RPMI8226 (cell line): ENCODE data around the gene YPEL1.
"Not testable (repeated sequence)": the region's sequence is repeated elsewhere in the genome, so short reads cannot be mapped to it uniquely, and the experiment has no call there.

Source experiments
- DNase-seq: peaks from one replicate; pipeline ENCODE4 v3.0.0-alpha.2; 2015

The YPEL1 gene

DNA sequence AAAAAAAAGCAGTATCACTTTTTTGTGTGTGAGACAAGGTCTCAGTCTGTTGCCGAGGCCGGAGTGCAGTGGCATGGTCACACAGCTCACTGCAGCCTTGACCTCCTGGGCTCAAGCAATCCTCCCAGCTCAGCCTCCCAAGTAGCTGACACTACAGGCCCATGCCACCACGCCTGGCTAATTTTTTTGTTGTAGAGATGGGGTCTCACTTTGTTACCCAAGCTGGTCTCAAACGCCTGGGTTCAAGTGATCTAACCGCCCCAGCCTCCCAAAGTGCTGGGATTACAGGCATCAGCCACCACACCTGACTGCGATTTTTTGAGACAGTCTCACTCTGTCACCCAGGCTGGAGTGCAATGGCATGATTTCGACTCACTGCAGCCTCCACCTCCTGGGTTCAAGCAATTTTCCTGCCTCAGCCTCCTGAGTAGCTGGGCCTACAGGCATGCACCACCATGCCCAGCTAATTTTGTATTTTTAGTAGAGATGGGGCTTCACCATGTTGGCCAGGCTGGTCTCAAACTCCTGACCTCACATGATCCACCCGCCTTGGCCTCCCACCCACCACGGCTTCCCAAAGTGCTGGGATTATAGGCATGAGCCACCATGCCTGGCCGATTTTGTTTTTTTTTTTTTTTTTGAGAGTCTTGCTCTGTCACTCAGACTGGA is 15.3 kb downstream of the YPEL1 start:
- not testable (repeated sequence) for DNase-seq

DNA sequence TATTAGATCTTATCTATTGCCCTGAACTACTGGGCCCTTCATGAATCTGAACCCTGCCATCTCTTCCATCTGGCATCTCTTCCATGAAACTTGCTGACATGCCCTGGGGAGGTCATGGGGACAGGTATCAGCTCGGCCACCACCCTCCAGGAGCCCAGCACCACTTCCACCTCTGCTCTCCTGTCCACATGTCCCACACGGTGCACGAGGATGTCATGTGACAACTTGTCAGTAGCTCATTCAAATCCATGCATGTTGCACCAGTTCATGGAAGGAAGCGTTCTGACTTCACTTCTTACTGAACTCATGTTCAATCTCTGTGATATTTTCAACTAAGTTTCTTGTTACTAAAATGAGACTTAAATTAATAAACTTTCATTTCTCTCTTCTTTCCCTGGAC is 16.6 kb downstream of the YPEL1 start:
- DNase-seq, result no peak

DNA sequence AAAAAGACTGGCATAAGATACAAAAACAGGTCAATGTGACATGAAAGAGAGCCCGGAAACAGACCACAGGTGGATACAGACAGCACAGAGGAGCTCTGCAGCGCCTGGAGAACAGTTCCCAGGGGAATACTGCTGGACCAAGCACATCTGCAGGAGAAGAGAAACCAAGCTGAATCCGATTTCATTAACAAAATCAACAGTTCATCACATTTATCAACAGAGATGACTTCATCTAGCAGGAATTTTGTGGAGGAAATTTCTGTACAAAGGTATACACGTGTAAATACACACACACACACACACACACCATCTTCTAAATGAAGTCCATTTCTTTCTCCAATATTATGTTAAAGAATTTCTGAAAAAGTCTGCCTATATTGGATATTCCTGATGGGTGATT is 17.1 kb downstream of the YPEL1 start:
- DNase-seq, result no peak

DNA sequence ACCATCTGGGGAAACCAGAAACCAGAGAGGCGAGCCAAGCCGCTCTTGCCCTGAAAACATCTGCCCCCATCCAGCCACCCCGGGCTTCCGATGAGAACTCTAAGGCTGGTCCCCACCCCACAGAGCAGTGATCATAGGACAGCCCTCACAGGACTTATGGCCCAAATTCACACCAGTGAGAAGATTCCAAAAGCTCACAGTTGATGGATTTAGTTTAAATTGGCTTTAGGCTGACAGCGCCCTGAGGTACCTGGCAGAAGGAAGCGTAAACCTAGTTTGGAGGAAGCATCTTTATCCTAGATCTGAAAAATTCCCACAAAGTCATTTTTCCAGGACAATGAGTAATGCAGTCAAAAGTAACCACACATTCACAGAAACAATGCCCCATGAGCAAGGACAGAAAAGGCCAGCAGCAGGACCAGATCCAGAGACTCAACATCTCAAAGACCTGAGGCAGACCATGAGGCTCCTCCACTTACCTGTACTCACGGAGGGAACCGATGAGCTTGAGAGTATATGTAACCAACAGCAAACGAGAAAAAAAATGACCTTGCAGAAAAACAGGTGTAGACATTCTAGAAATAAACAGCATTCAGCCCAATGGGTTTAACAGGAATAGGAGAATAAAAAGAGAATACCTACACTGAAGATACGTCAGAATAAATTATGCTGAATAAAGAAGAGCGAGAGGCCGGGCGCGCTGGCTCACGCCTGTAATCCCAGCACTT is 19.0 kb downstream of the YPEL1 start:
- DNase-seq, result not testable (repeated sequence)

DNA sequence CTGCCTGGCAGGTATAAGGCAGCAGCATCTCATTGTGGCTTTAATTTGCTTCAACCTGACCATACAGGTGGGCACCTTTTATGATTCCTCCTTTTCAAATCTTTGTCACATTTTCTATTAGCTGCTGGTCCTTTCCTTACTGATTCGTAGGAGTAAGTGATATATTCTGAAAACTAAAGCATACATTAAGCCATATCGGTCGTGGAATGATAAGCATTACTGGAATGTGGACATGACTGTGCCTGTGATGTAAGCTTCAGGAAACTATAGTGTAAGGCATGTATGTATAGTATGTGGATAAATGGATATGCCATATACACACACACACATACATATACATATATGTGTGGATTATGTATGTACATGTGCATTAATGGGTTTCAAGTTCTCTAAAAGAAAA is 20.8 kb downstream of the YPEL1 start:
- no peak for DNase-seq

DNA sequence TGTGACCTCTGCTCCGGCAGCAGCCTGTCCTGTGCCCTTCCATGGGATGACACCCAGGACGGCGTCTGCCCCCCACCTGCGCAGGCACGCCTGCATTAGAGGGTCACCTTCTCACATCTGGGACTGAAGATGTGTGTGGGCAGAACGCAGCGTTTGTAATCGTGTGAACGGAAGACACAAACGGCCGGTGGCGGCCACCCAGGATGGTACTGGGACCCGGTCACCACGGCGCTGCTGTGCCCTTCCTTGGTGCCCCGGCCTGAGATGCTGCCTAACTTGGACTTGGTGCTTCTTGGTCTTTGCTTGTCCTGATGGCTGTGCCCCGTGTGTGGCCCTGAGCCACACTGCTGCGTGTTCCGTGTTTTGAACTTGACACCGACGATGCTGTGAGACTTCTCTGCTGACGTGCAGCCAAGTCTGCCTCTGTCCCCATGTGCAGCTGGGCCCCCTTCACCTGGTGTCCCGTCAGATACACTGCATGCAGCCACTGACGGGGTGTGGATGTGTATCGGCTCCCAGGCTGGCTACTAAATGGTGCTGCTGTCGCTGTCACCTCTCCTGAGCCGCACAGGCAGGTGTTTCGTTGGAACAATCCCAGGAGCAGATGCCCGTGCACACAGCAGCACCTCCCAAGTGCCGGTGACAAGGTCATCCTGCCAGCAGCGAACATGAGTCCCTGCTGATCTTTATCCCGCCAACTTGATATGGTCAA is 21.4 kb downstream of the YPEL1 start:
- DNase-seq, result no peak

DNA sequence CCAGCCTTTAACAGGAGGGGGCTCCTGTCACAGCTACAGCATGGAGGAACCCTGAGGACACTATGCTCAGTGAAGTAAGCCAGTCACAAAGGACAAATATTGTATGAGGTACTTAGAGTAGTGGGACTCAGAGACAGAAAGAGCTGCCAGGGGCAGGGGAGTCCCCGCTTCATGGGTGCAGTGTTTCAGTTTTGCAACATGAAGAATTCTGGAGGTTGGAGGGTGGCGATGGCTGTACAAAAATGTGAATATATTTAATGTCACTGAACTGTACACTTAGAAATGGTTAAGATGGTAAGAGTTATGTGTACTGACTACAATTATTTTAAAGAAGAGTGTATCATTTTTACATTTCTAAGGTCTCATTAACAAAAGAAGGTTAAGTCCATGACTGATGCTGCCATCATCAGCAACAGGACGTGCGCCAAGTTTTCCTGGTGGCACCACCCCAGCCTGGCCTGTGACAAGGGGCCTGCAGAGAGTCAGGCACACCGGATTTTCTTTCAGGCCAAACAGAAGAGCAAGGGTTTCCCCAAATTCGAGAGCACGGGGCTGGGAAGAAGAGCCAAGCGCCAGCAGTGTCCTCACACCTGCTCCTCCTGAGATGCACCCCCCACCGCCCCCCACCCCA is 22.1 kb downstream of the YPEL1 start:
- DNase-seq, result no peak

DNA sequence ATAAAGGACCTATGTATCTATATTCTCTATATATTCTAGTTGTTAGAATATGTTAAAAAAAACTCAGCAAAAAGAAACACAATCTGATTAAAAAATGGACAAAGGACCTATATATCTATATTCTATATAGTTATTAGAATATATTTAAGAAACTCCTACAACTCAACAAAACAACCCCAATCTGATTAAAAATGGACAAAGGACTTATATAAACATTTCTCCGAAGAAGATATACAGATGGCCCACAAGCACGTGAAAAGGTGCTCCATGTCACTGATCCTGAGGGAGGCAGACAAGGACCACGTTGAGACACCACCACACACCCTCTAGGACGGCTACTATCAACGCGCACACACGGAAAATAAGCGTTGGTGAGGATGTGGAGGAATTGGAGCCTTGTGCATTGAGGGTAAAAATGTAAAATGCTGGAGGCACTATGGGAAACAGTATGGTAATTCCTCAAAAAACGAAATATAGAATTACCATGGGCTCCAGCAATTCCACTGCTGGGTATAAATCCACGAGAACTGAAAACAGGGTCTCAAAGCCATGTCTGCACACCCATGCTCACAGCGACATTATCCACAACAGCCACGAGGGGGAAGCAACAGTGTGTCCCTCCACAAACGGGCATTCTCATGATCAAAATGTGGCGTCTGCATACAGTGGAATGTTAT is 22.7 kb downstream of the YPEL1 start:
- peak; percentile 18 for DNase-seq

DNA sequence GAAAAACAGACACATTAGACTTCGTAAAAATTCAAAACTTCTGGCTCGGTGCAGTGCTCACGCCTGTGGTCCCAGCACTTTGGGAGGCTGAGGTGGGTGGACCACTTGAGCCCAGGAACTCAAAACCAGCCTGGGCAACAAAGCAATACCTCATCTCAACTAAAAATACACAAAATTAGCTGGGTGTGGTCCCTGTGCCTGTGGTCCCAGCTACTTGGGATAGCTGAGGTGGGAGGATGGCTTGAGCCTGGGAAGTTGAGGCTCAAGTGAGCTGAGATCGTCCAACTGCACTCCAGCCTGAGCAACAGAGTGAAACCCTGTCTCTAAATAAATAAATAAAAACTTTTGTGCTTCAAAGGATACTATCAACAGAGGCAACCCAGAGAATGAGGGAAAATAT is 23.7 kb downstream of the YPEL1 start:
- DNase-seq, result no peak

DNA sequence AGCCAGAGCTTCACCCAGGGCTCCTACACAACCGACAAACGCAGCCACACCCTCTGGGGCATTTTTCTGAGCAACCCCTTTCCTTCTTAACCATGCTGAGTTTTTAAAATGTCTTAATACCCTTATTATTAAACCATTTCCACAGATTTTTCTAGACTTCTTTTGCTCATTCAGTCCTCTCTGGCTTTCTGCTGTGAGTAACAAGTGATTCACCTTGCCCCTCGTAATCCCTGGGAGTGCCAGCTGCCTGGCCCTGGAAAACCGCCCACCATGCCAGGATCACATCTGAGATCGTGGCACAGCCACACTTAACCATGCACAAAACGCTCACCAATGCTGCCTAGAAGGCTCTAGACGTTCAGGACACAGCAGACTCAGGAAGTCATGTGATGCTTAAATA is 25.4 kb downstream of the YPEL1 start:
- no peak for DNase-seq

DNA sequence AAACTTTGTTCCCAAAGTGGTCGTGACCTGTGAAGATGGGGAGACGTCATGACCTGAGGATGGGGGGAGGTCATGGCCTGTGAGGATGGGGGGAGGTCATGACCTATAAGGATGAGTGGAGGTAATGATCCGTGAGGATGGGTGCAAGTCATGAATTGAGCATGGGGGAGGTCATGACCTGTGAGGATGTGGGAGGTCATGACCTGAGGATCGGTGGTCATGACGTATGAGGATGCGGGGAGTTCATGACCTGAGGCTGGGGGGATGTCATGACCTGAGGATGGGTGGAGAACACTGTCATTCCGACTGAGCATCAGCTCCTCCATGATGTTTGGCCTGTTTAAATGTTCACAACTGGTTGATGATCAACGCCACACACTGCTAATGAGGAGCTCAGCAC is 25.9 kb downstream of the YPEL1 start:
- DNase-seq, result no peak

DNA sequence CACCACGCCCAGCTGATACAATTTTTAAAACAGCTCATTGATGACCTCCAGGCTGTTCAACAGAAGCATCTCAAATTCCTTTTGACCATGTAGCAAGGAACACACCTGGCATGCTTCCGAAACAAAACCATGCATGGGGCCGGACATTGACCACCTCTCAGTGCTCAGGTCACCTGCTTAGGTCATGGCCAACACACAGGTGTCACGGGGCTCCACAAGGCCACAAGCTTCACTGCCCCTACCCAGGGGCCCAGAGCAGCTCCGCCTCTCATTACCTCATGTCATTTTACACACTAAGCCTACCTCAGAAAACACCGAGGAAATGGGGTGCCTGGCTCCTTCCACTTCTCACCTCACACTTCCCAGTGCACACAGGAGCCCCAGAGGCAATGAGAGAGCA is 26.6 kb downstream of the YPEL1 start:
- DNase-seq, result no peak

DNA sequence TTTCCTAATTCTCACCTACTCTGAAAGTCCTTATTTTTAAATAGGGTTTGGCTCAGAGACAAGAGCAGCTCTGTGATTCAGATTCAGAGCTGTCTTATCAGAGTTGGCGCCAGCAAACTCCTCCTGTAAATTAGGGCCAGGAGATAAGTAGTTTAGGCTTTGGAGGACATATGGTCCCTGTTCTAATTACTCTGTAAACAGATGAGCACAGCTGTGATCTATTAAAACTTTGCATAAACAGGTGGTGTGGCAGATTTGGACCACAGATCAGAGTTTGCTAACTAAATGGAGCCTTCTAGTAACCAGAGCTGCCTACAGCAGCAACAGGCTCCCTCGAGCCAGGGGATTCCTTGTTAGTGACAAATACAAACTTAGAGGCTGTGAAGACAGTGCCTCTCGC is 27.9 kb downstream of the YPEL1 start:
- no peak for DNase-seq

DNA sequence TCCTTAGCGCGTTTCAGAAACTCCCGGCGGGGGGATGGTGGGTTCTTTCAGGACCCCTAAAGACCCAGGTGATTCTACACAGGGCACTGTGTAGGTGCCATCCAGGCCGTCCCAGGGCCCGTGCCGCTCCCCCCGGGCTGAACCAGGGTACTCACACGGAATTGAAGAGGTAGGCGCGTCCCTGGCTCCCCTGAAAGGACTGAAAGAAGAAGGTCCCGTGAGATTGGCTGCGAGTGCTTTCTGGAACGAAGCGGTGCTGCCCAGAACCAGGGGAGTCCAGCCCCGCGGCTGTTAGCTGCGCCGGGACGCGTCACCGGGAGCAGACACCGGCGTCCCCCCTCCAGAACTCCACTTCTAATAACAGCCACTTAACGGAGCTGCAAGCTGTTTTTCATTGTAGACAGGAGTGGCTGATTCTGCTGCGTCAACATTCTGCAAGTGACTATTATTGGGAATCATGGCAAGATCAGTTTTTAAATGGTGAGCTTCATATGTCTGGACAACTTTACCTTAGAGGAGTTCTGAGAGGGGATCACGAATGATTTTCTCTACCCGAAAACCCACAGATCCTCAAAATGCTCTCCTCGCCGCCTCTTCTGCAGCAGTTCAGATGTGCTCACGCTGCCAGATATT is 31.8 kb downstream of the YPEL1 start:
- DNase-seq, result no peak

DNA sequence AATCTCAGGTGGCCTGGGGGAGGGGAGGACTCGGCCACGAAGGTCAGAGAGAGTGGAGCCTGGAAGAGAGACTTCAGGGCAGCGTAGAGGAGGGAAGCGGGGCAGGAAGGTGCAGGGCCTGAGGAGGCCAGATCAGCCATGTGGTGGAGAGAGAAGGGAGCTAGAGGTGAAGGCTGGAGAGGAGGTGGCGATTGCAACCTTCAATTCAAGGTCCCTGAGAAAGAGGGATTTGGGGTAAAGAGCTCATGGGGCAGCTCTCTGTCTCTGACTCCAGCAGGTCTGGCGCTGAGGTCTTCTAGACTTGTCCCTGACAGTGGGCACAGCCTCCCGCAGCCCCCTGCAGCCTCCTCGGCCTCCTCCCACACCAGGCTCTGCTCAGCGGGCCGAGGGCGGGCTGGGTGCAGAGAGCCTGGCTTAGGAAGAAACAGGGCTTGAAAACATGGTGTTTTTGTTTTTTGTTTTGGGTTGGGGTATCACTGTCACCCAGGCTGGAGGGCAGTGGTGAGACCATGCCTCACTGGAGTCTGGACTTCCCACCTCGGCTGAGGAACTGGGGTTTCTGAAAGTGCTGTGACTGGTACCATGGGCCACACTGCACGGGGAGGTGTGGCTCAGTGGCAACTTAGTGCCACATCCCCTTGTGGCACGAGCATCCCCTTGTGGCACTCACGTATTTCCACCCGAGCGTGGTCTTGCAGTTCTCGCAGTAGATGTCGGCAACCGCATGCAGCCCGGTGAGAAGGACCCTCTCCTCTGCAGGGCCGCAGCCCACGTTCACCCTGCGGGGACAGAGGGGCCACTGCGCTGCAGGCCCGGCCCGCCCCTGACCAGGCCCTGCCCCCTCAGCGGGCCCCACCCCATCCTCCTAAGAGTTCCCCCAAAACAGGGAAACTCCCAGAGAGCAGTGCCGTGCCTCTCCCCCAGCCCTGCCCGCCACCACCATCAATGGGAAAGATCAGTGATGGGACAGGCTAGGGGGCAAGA is 32.6 kb downstream of the YPEL1 start:
- DNase-seq, result no peak

DNA sequence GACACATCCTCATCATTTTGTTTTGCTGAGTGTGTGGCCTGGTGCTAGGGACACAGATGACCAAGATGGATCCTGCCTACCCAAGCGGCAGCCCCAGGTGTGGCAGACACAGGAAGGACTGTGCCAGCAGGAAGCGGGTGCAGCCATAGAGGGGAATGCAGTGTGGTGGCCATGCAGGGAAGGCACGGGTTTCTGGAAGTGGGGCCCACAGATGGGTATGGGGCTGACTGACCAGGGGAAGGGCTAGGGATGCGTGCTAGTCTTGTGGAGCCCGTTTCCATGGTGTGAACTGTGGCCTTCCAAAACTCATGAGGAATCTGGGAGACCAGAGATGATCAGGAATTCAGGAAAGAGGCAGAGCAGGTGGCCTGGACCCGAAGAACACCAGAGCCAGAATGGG is 33.5 kb downstream of the YPEL1 start:
- no peak for DNase-seq

DNA sequence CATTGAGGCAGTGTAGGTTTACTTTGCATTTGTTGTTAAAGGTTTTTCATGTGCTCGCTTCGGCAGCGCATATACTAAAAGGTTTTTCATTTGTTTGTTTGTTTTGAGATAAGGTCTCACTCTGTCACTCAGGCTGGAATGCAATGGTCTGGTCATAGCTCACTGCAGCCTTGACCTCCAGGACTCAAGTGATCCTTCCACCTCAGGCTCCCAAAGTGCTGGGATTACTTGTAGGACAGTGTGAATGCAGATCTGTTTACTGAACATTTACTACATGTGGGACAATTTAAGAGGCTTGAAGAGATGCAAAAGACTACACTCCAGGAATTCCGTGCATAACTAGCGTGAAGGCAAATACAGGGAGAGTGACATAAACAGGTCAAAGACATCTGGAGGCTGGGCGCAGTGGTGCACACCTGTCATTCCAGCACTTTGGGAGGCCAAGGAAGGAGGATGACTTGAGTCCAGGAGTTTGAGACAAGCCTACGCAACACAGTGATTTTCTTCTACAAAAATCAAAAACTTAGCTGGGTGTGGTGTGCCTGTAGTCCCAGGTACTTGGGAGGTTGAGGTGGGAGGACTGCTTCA is 34.1 kb downstream of the YPEL1 start:
- no peak for DNase-seq

DNA sequence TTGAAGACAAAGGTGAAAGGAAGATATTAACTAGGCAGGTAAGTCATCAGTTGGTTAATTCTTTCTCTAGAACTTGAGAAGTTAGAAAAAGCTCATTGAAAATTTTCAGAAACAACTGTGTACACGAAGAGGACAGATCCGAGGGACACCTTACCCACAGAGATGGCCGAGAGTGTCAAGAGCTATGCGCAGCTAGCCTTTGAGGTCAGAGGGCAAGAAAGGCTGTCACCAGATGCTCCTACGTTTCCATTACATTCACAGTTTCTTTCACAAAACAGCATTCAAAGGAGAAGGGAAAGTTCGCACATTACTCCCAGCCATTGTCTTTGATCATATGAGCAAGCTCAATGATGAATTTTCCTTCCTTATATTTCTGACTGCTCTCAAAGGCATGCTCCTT is 34.8 kb downstream of the YPEL1 start:
- DNase-seq, result no peak

DNA sequence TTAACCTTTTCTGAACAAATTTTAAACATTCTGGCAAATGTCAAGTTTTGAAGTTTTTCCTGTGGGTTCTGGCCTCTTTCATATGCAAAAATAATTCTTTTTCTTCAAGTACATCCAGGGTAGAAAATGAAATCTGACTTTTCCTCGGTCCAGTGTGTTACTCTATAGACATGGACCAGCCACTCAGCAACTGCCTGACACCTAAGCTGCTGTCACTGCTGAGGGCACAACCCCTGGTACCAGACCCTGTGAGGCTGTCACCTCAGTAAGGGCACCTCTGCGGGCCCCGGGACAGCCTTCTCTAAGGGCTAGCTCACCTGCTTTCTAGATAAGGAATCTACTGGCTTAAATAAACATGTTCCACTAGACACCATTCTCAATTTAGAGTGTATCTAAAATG is 36.0 kb downstream of the YPEL1 start:
- no peak for DNase-seq

DNA sequence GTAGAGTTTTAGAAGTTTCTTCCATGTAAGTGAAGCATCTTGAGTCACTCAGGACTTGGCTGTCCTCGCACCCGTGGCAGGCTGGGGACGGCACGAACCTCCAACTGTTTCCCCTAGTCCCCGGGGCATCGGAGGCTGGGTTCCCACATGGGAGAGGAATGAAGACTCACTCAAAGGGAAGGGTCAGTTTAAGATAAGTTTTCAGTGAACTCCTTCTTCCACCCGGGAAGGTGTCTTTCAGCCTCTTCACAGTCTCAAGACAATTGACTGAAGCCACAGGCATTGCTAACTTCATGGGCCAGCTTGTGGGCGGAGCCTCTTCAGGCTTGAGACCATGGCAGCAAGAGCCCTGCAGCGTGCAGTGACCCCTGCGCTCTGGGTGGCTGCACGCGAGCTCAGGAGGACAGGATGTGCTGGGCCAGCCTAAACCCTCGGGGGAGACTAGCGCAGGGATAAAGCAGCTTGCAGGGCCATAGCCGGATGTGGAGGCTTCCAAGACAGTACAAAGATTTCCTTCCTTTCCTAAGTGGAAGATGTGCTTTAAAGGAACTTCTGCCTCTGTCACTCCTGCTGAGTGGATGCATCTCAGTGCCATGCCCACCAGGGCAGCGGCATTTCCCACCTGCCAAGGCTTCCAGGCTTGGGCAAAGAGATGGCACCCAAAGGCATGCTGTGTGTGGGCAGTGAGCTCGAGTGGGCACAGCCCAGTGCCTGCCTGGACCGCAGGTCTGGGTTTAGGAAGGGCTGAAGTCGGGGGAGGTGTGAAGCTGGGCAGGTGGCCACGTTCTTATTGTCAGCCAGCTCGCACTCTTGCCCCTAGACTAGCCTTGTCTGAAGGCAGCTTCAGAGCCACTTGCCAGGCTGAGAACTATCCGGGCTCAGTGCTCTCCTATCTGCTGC is 36.9 kb downstream of the YPEL1 start:
- DNase-seq, result no peak
